ENCODE measurements around the gene NCBP3. TPM values are rescaled to one million over a fixed set of nuclear protein-coding genes. Genes with fewer than 3 reads are reported as not detected.

Gene NCBP3
- total and polyA plus RNA-seq, 9 of the 15 experiments (the other 6 are each of a cell fraction or from before 2014, with no cell fraction given), result 3.1 to 25.5 (median 20.5) TPM

- no peaks in the 10 kb centered on the region for H4K20me1 ChIP-seq (replicated peaks; ENCODE audit: control insufficient read depth, insufficient read depth, low read length)
- H3K27ac ChIP-seq (ENCODE audit: extremely low read depth, low read depth, low read length), result no peak overlapping the region
- intact Hi-C loops (cut with micrococcal nuclease) (no loop called here), in situ Hi-C loops (cut with MboI) (no loop called here)
- ChIA-PET CTCF (ENCODE audit: low intra/inter-chr PET ratio) (no interaction called here), POLR2A (no interaction called here)
- H3K9me1 ChIP-seq (ENCODE audit: control insufficient read depth, insufficient read depth, low read length), result no peaks in the 10 kb centered on the region
- H3K9ac ChIP-seq (ENCODE audit: insufficient read depth in 1 of 2, low read depth in 2 of 2, low read length in 2 of 2), result no peak overlapping the region
- DNase-seq (ENCODE audit: extremely low read depth in 1 of 4, low spot score in 3 of 4) (no peak), FAIRE-seq (no peak), ATAC-seq (no peak)
- H3K27me3 ChIP-seq (ENCODE audit: control insufficient read depth in 2 of 2, insufficient read depth in 2 of 2, low read length in 2 of 2), result no peaks in the 10 kb centered on the region; a peak in 1 of 5 replicates
- H3K9me3 ChIP-seq (replicated peaks; ENCODE audit: control insufficient read depth, insufficient read depth, low read depth, low read length), result no peaks in the 10 kb centered on the region
- 39% methylated on average over 4 of the region's 5 CpGs for WGBS (ENCODE audit: insufficient coverage, low coverage, missing lambda C conversion rate)
- no TSS peak for BruUV-seq (replicated peaks)
- TF ChIP-seq ZNF561 (CRISPR knock-in tag; conservative IDR thresholded peaks at IDR 0.05) (no peak), GABPB2 (CRISPR knock-in tag; conservative IDR thresholded peaks at IDR 0.05) (no peak), ZBTB26 (CRISPR knock-in tag; IDR thresholded peaks at IDR 0.05) (no peak), HMBOX1 (IDR thresholded peaks at IDR 0.05) (no peak), THAP7 (CRISPR knock-in tag; IDR thresholded peaks at IDR 0.05) (no peak), ARNT (IDR thresholded peaks at IDR 0.05) (no peak), SMARCC2 (IDR thresholded peaks at IDR 0.05; ENCODE audit: low read depth) (no peak), TEAD1 (CRISPR knock-in tag; IDR thresholded peaks at IDR 0.05) (no peak), SMARCA4 (IDR thresholded peaks at IDR 0.05) (no peak), ZNF354B (CRISPR knock-in tag; IDR thresholded peaks at IDR 0.05) (no peak), SMAD2 (IDR thresholded peaks at IDR 0.05; ENCODE audit: low read depth, low read length) (no peak)
- TF ChIP-seq, protein P1, sequence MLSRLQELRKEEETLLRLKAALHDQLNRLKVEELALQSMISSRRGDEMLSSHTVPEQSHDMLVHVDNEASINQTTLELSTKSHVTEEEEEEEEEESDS (CRISPR knock-in tag; IDR thresholded peaks at IDR 0.05), result no peak
- H3K36me3 ChIP-seq (ENCODE audit: control insufficient read depth, insufficient read depth, low read length), result no peaks in the 10 kb centered on the region
- H3K4me1 ChIP-seq (replicated peaks in 1 of 2; ENCODE audit: control insufficient read depth in 2 of 2, insufficient read depth in 2 of 2, low read length in 2 of 2), result no peaks in the 10 kb centered on the region; a peak in 1 of 5 replicates
- no peak overlapping the region for H3K4me2 ChIP-seq (ENCODE audit: insufficient read depth, low read length)
- no peak overlapping the region for H3K4me3 ChIP-seq
- no peaks in the 10 kb centered on the region for H3K79me2 ChIP-seq (ENCODE audit: control insufficient read depth, insufficient read depth, low read length)
- H2AFZ ChIP-seq (ENCODE audit: low read depth, low read length), result no peak overlapping the region
These were observed 72.5 kb downstream of the NCBP3 start for GRCh38 chr17:3773511-3773910.
